GM23338 (cell line): ENCODE measurements around the gene ATP5F1A. TPM values are rescaled to one million over a fixed set of nuclear protein-coding genes. Genes with fewer than 3 reads are reported as not detected.
"Not testable (repeated sequence)": the region's sequence is repeated elsewhere in the genome, so short reads cannot be mapped to it uniquely, and the experiment has no call there.

Source experiments
- ATAC-seq: fragments of 200-7000 bp; cut with Tn5 transposase; 3 replicates; pipeline ENCODE4 v1.9.1; 2020
- DNase-seq: peaks from one replicate; pipeline ENCODE4 v3.0.0-alpha.2; 2015; ENCODE audit warnings: low spot score
- H2AFZ ChIP-seq: fragments of 200-600 bp; sonication (generic); 2 replicates; pipeline ENCODE4 v1.8.0; 2016; ENCODE audit warnings: antibody characterized with exemption, mild to moderate bottlenecking, moderate library complexity
- H3F3A ChIP-seq: fragments of 200-600 bp; sonication (generic); replicated peaks from 2 replicates; pipeline ENCODE4 v1.8.0; 2017; ENCODE audit warnings: antibody characterized with exemption, mixed run types, low read depth
- H3K27ac ChIP-seq: fragments of 200-600 bp; sonication (generic); 2 replicates; pipeline ENCODE4 v1.6.1; 2016; ENCODE audit warnings: low read depth
- H3K27me3 ChIP-seq: fragments of 200-600 bp; sonication (generic); 2 replicates; pipeline ENCODE4 v1.8.0; 2016; ENCODE audit warnings: mild to moderate bottlenecking, mixed run types, moderate library complexity; ENCODE audit not compliant: insufficient read depth
- H3K36me3 ChIP-seq: fragments of 200-600 bp; sonication (generic); 2 replicates; pipeline ENCODE4 v1.8.0; 2016; ENCODE audit warnings: mild to moderate bottlenecking; ENCODE audit not compliant: insufficient read depth
- H3K4me1 ChIP-seq: fragments of 200-600 bp; sonication (generic); 2 replicates; pipeline ENCODE4 v1.8.0; 2016; ENCODE audit warnings: mild to moderate bottlenecking, moderate library complexity; ENCODE audit not compliant: insufficient read depth
- H3K4me2 ChIP-seq: fragments of 200-600 bp; sonication (generic); 2 replicates; pipeline ENCODE4 v1.7.1; 2017; ENCODE audit warnings: mixed run types
- H3K4me3 ChIP-seq: fragments of 200-600 bp; sonication (generic); 2 replicates; pipeline ENCODE4 v1.6.1; 2016; ENCODE audit warnings: mixed run types
- H3K79me2 ChIP-seq: fragments of 200-600 bp; sonication (generic); replicated peaks from 2 replicates; pipeline ENCODE4 v1.8.0; 2017; ENCODE audit warnings: mild to moderate bottlenecking; ENCODE audit not compliant: insufficient read depth
- H3K9me2 ChIP-seq: fragments of 200-600 bp; sonication (generic); 2 replicates; pipeline ENCODE4 v1.8.0; 2017; ENCODE audit not compliant: insufficient read depth
- H4K20me1 ChIP-seq: fragments of 200-600 bp; sonication (generic); replicated peaks from 2 replicates; pipeline ENCODE4 v1.8.0; 2017; ENCODE audit warnings: mild to moderate bottlenecking; ENCODE audit not compliant: insufficient read depth
- H3K27ac Mint-ChIP-seq: 2 replicates; pipeline ENCODE4 v1.8.0; 2020; ENCODE audit warnings: inconsistent platforms, mild to moderate bottlenecking, moderate library complexity, mixed read lengths
- H3K27me3 Mint-ChIP-seq: 3 replicates; pipeline ENCODE4 v1.8.0; 2022; ENCODE audit warnings: low read depth, mild to moderate bottlenecking, moderate library complexity, mixed read lengths, inconsistent platforms; ENCODE audit not compliant: insufficient read depth, poor library complexity
- H3K36me3 Mint-ChIP-seq: 3 replicates; pipeline ENCODE4 v1.8.0; 2021; ENCODE audit warnings: low read depth, mild to moderate bottlenecking, inconsistent platforms, moderate library complexity, mixed read lengths
- H3K4me1 Mint-ChIP-seq: 3 replicates; pipeline ENCODE4 v1.8.0; 2020; ENCODE audit warnings: mild to moderate bottlenecking, inconsistent platforms, mixed read lengths
- H3K4me3 Mint-ChIP-seq: 3 replicates; pipeline ENCODE4 v1.8.0; 2021; ENCODE audit warnings: moderate library complexity, mild to moderate bottlenecking, inconsistent platforms, mixed read lengths
- H3K9me3 Mint-ChIP-seq: 3 replicates; pipeline ENCODE4 v1.8.0; 2020; ENCODE audit warnings: moderate library complexity, mild to moderate bottlenecking, inconsistent platforms, mixed read lengths
- polyA plus RNA-seq: library from polyadenylated mRNA; unstranded; fragments of >200 nt; fragmentation: Nextera tagmentation; extraction: Ambion mirVana; gene quantifications from 2 replicates; pipeline ENCODE4 v1.2.1, GENCODE V29; 2016
- total RNA-seq: library from RNA; depleted of rRNA; stranded (reverse); fragments of >200 nt; shearing (Covaris generic); gene quantifications from 2 replicates; pipeline ENCODE4 v1.2.3, GENCODE V29; 2014
- TF ChIP-seq, protein P1 (sequence below): fragments of 250-450 bp; sonication (Bioruptor Pico); IDR thresholded peaks from 2 replicates; pipeline ENCODE4 v1.5.0; 2020; ENCODE audit warnings: mild to moderate bottlenecking, moderate library complexity

The ATP5F1A gene
- total and polyA plus RNA-seq, 2 experiments from 2014 or later: 353 to 822 TPM

- TF ChIP-seq, protein P1, sequence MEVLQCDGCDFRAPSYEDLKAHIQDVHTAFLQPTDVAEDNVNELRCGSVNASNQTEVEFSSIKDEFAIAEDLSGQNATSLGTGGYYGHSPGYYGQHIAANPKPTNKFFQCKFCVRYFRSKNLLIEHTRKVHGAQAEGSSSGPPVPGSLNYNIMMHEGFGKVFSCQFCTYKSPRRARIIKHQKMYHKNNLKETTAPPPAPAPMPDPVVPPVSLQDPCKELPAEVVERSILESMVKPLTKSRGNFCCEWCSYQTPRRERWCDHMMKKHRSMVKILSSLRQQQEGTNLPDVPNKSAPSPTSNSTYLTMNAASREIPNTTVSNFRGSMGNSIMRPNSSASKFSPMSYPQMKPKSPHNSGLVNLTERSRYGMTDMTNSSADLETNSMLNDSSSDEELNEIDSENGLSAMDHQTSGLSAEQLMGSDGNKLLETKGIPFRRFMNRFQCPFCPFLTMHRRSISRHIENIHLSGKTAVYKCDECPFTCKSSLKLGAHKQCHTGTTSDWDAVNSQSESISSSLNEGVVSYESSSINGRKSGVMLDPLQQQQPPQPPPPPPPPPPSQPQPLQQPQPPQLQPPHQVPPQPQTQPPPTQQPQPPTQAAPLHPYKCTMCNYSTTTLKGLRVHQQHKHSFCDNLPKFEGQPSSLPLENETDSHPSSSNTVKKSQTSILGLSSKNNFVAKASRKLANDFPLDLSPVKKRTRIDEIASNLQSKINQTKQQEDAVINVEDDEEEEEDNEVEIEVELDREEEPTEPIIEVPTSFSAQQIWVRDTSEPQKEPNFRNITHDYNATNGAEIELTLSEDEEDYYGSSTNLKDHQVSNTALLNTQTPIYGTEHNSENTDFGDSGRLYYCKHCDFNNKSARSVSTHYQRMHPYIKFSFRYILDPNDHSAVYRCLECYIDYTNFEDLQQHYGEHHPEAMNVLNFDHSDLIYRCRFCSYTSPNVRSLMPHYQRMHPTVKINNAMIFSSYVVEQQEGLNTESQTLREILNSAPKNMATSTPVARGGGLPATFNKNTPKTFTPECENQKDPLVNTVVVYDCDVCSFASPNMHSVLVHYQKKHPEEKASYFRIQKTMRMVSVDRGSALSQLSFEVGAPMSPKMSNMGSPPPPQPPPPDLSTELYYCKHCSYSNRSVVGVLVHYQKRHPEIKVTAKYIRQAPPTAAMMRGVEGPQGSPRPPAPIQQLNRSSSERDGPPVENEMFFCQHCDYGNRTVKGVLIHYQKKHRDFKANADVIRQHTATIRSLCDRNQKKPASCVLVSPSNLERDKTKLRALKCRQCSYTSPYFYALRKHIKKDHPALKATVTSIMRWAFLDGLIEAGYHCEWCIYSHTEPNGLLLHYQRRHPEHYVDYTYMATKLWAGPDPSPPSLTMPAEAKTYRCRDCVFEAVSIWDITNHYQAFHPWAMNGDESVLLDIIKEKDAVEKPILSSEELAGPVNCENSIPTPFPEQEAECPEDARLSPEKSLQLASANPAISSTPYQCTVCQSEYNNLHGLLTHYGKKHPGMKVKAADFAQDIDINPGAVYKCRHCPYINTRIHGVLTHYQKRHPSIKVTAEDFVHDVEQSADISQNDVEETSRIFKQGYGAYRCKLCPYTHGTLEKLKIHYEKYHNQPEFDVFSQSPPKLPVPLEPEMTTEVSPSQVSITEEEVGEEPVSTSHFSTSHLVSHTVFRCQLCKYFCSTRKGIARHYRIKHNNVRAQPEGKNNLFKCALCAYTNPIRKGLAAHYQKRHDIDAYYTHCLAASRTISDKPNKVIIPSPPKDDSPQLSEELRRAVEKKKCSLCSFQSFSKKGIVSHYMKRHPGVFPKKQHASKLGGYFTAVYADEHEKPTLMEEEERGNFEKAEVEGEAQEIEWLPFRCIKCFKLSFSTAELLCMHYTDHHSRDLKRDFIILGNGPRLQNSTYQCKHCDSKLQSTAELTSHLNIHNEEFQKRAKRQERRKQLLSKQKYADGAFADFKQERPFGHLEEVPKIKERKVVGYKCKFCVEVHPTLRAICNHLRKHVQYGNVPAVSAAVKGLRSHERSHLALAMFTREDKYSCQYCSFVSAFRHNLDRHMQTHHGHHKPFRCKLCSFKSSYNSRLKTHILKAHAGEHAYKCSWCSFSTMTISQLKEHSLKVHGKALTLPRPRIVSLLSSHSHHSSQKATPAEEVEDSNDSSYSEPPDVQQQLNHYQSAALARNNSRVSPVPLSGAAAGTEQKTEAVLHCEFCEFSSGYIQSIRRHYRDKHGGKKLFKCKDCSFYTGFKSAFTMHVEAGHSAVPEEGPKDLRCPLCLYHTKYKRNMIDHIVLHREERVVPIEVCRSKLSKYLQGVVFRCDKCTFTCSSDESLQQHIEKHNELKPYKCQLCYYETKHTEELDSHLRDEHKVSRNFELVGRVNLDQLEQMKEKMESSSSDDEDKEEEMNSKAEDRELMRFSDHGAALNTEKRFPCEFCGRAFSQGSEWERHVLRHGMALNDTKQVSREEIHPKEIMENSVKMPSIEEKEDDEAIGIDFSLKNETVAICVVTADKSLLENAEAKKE (CRISPR knock-in tag): no peak
Measured at GRCh38 chr18:46130061-46130460, 32.0 kb upstream of the ATP5F1A start (continued).

DNA sequence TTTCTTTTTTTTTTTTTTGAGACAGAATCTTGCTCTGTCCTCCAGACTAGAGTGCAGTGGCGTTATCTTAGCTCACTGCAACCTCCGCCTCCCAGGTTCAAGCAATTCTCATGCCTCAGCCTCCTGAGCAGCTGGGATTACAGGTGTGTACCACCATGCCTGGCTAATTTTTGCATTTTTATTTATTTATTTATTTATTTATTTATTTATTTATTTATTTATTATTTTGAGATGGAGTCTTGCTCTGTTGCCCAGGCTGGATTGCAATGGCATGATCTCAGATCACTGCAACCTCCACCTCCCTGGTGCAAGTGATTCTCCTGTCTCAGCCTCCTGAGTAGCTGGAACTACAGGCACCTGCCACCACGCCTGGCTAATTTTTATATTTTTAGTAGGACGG lies 28.5 kb upstream of the ATP5F1A start:
- ATAC-seq, H3K9me3 Mint-ChIP-seq, H3K27ac Mint-ChIP-seq, H3K4me2 ChIP-seq, H3K4me1 Mint-ChIP-seq, H2AFZ ChIP-seq, H3K79me2 ChIP-seq, H3K27me3 Mint-ChIP-seq, H4K20me1 ChIP-seq, H3K27me3 ChIP-seq, H3K4me1 ChIP-seq, H3F3A ChIP-seq, DNase-seq, H3K9me2 ChIP-seq, H3K27ac ChIP-seq, H3K4me3 Mint-ChIP-seq, H3K4me3 ChIP-seq: not testable (repeated sequence)
- H3K36me3 ChIP-seq: peaks cover 53% of the 10 kb centered on the region
- H3K36me3 Mint-ChIP-seq: peaks cover 56% of the 10 kb centered on the region

DNA sequence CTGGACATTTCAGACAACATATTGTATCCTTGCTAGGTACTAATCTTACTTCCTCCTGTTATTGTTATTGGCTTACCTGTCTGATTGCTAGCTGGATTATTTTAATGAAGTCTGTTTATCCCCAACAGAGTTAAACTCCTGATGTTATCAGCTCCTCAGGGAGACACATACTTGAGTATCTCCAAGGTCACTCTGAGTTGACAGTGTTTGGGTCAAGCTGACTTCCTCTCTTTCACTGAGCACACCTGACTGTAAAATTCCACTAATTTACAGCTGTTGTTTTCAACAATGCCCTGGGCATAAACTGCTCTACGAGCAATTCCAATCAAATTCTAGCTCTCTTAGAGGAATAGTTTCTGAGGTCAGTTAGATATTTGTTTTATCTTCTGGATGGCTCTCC lies 15.7 kb upstream of the ATP5F1A start:
- Mint-ChIP-seq H3K27me3 (peaks cover 2% of the 10 kb centered on the region), H3K4me1 (no peaks in the 10 kb centered on the region), H3K4me3 (no peak overlapping the region), H3K36me3 (peaks cover 69% of the 10 kb centered on the region), H3K27ac (no peak overlapping the region), H3K9me3 (no peaks in the 10 kb centered on the region)
- 0 out of 2 replicates have a peak overlapping the region, but pooled peaks have one; percentile 30 for H3K27ac ChIP-seq
- H3K36me3 ChIP-seq: peaks cover 20% of the 10 kb centered on the region; the same call in 1 of the 2 replicates
- H3K79me2 ChIP-seq: peaks cover 22% of the 10 kb centered on the region; the same call in 1 of the 2 replicates
- H3K9me2 ChIP-seq: no peaks in the 10 kb centered on the region
- DNase-seq (no peak), ATAC-seq (no peak)
- H4K20me1 ChIP-seq: peaks cover 10% of the 10 kb centered on the region
- no peaks in the 10 kb centered on the region for H3K27me3 ChIP-seq
- H3K4me1 ChIP-seq: no peaks in the 10 kb centered on the region
- H3F3A ChIP-seq: no peaks in the 10 kb centered on the region
- H3K4me3 ChIP-seq: no peak overlapping the region
- no peak overlapping the region for H2AFZ ChIP-seq
- H3K4me2 ChIP-seq: no peak overlapping the region
- TF ChIP-seq, protein P1 (CRISPR knock-in tag): no peak
